Measurements from ENCODE around the gene GALNT14.
"Not testable (repeated sequence)": the region's sequence is repeated elsewhere in the genome, so short reads cannot be mapped to it uniquely, and the experiment has no call there.

GALNT14 gene

DNA sequence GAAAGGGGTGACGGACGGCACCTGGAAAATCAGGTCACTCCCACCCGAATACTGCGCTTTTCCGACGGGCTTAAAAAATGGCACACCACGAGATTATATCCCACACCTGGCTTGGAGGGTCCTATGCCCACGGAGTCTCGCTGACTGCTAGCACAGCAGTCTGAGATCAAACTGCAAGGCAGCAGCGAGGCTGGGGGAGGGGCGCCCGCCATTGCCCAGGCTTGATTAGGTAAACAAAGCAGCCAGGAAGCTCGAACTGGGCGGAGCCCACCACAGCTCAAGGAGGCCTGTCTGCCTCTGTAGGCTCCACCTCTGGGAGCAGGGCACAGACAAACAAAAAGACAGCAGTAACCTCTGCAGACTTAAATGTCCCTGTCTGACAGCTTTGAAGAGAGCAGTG is 233.8 kb downstream of the GALNT14 start:
- DNase-seq = not testable (repeated sequence)

DNA sequence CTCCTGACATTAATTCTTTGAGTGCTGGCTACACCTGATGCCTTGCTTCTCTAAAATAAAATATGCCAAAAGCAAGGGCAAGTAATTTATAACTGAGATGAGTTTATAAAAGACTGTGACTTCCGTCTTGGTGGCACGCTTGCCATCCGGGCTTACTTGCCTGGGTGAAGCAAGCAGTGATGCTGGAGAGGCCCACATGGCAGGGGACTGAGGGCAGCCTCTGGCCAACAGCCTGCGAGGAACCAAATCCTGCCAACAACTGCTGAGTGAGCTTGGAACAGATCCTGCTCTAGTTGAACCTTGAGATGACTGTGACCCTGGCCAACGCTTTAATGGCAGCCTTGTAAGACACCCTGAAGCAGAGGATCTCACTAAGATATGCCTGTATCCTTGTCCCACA is 234.9 kb downstream of the GALNT14 start:
- no peak for DNase-seq

DNA sequence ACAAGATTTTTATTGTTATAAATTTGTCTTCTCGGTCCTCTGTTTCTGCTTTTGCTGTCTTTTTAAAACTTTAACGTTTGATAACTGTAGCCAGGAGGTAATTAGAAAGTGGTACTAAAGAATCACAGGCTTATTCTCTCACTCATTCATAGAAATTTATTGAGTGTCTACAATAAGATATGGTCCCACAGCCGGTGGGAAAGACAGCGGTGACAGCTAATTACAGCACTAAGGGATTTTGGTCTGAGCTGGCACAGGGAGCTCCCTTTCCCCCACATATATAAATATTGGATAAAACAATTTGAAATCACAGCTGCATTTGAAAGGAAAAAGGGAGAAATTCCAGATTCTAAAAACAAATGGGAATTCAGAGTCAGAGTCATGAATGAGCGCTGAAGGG is 237.9 kb downstream of the GALNT14 start:
- DNase-seq = no peak

DNA sequence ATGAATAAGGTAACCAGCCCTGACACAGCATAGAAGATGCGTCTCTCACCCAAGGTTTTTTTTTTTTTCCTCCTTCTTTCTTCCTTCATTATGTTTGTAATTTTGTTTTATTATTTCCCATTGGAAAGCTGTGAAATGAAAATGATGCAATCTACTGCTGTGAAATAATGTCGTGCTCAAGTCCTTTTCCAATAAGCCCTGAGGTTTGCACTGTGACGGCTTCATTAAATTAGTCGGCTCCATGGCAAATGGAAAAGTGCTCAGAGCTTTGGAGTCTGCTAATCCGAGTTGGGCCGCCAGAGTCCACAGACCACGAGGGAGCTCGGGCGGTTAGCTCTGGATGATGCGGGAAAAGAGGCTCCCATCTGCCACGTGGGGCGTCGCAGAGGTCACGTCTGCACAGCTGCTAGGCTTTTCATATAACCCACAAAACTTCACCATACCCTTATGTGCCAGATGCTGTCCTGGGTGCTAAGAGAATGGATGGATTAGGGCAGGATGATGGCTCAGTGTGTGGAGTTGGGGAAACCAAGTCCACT is 238.7 kb downstream of the GALNT14 start:
- no peak for DNase-seq

DNA sequence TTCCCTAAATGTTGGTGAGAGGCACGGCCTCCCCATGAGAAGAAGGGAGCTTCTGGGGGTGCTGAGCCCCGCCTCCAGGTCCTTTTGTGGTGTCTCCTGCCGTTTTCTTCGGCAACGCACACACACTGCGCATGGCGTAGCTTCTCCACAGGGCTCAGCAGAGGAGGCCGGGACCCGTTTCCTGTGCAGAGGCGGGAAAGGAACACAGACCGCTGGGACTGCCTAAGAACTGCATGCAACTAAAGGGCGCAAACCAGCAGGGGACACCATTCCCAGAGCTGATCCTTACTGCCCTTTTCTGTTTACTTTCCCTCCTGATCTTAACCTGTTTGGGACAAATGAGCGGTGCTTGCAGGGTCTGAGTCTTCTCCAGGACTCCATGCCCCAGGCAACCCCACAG is 240.7 kb downstream of the GALNT14 start:
- no peak for DNase-seq

DNA sequence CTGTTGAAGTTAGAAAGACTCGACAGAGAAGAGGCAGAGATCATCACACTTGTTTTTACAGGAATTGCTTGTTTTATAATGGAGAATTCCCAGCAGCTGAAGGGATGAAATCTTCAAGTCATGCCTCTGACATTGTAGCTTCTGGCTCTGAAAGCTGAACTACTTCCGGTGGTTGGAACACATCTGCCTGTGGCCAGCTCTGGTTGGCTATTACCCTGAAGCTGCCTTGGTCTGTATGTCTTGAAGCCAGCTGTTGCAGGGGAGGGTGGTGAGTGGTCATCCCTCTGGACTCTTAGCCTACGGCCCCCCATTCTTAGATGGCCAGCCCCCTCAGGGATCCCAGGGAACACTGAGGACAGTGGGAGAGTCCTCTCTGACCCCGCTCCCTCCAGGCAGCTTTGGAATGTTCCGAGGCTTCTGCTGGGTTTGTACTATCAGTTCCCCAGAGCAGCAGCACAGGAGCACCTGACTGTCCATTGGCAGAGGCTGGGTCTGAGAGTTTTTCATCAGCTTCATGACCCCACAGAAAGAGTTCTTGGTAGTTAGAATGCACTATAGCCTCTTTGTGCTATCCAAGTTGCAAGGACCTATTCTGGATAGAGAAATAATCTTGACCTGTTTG is 243.6 kb downstream of the GALNT14 start:
- DNase-seq = no peak

DNA sequence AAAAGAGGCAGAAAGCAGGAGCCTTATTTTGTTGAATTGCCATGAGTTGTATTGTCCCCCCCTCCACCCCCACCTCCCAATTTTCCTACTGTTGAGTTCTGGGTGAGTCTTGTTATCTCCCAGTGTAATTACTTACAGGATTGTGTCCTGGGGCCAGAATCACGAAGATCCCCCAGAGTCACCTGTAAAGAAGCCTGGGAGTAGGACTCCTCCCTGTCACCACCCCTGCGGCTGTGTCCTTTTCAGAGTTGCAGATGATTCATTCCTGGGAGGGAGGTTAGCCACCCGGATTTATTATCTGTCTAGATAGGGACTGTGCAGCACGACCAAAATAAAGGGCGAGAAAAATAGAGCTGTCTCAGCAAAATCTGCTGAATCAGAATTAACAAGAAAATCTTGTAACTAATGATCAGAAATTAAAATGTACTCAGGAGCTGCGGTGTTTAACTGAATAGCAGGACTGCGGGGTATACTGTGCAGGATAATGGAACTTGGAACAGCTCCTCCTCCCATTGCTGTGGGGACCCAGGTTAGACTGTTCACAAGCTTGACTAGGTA is 249.3 kb downstream of the GALNT14 start:
- no peak for DNase-seq

DNA sequence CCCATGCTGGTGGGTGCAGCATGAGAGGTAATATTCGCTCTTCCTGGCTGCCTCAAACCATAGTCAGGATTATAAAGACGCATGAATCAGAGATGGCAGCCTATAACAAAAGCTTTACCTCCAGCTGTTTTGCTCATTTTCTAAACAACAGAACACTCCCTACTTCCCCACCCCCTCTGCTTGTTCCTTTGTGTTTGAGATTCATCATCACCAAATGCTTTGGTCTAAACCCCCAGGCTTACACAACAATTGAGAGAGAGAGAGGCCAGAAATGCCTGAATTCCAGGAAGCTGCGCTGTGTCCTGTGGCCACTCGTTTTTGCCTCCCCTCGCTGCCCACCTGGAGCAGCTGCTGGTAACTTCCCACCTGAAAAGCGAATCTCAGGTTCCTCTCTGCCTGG is 252.2 kb downstream of the GALNT14 start:
- DNase-seq = no peak

DNA sequence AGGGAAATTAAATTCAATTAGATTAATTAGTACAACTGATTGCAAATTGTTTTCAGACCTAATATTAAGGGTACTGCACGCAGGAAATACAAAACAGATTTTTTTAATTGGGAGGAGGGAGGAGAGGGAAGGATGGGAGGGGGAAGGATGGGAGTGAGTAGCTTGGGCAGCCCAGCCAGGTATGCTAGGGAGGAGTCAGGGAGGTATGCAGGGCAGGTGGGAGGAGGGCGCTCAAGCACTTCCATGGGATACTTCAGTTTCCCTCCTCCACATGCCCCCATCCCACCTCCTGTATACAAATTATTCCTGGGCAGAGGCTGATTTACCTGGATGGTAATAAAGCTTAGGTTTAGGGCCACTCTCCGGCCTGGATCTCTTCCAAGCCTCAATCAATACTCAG is 254.4 kb downstream of the GALNT14 start:
- DNase-seq = no peak

DNA sequence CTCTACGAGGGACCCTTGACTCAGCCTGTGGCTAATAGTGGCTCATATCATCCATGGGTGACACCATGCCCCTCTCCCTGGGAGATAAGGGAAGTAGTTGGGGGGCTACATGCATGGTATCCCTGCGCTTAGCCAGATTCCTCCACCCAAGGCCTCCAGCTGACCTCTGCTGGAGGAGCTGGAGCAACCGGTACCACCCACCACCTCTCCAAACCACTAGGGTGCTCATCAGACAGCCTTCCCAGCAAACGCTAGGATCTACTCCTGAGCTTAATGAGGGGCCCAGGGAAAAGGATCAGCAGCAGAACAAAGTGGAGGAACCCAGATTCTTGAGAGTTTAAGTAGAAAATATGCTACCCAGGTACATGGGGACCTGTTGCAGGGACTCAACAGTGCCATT is 255.1 kb downstream of the GALNT14 start:
- DNase-seq = no peak

DNA sequence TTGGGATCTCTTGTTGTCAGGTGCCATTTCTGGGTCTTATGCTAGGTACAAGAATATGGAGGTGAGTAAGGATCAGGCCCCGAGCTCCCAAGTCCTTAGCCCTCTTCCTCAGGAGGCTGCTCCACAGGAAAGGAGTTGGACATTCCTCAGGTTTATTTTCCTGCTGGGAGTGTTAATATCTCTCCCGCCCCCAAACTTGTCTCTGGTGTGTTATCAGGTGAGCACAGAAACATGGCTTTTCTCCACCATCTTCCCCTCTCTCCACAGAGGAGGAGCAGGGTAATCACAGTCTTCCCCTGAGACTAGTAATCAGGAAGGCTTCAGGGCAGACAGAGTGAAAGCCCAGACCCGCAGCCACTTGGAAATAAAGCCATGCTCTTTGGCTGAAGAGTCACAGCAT is 257.7 kb downstream of the GALNT14 start:
- no peak for DNase-seq

DNA sequence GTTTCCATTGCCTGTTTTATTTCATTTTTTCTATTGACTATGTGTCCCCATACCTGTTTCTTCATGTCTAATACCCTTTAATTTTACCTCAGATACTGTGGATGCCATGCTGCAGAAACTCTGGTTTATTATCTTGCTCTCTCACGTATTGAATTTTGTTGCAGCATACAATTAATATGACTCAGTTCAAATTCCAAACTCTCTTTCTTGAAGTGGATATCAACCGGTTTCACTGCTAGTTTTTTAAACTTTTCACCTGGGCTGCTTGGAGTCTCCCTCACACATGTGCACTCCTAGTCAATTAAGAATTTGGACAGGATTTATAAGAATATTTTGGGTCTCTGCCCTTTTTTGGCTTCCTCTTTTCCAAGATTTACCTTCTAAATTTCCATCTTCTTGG is 260.4 kb downstream of the GALNT14 start:
- no peak for DNase-seq

DNA sequence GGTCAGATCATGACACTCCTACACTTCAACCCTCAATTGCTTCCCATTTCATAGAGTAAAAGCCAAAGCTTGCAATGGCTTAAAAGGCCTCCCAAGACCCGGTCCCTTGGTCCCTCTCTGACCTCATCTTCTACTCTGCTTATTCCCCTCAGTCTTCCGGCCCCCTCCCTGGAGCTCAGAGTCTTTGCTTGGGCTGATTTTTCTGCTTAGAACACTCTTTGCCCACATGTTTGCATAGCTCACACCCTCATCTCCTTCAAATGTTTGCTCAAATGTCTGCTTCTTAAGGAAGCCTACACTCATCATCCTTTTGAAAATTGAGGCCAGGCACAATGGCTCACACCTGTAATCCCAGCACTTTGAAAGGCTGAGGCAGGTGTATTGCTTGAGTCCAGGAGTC is 265.4 kb downstream of the GALNT14 start:
- DNase-seq = no peak

DNA sequence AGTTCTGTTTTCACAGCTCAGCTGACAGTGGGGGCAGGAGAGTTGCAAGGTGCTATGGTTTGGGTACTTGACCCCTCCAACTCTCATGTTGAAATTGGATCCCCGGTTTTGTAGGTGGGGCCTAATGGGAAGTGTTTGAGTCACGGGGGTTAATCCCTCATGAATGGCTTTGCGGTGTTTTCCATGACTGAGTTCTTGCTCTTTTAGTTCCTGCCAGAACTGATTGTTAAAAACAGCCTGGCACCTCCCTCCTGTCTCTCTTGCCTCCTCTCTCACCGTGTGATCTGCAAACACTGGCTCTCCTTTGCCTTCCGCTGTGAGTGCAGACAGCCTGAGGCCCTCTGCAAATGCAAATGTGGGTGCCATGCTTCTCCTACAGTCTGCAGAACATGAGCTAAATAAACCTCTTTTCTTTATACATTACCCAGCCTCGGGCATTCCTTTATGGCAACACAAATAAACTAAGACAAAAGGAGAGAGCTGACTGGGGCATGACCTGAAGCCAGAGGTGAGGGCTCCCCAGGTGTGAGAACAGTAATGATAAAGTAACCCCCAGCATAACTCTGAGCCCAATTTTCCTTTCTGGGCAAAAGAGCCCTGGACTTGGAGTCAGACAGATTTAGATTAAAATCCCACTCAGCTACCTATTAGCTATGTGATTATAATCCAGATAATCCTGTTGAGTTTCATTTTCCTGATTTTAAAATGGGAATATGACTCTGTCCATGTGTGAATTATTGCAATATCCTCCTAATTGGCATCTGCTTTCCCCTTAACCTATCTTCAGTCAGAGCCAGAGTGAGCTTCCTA is 266.1 kb downstream of the GALNT14 start:
- peak in 1 of 58 donors; percentile 31 for DNase-seq

DNA sequence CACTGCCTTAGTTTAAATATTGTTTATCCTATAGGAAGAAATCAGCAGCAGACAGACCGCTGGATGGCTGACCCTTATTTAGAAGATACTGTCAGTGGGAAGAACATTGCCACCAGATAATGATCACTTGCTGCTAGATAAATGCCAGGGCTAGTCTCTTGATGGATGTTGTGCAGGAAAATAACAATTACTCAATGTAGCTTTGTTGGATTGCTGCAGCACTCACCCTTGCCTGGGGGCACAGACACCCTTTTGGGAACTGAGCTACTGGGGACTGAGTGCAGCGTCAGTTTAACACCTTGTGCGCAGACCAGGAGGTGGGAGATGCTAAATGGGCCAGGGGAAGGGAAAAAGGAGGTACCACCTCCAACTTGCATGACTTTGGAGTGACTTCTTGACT is 266.8 kb downstream of the GALNT14 start:
- no peak for DNase-seq

DNA sequence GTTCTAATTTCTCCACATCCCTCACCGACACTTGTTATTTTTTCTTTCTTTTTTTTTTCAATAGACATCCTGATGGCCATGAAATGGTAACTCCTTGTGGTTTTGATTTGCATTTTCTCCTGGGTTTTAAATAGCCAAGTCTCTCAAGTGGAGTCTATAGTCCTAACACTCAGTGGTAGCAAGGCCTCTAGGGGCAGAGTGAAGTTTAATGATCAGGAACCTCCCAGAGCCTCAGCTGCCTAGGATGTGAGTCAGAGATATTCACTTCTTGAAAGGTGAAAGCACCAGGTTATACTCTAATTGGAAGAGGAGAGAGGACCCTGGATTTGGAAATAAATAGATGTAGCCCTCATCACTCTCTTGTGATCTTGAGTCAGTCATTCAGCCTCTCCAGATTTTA is 268.3 kb downstream of the GALNT14 start:
- no peak for DNase-seq

DNA sequence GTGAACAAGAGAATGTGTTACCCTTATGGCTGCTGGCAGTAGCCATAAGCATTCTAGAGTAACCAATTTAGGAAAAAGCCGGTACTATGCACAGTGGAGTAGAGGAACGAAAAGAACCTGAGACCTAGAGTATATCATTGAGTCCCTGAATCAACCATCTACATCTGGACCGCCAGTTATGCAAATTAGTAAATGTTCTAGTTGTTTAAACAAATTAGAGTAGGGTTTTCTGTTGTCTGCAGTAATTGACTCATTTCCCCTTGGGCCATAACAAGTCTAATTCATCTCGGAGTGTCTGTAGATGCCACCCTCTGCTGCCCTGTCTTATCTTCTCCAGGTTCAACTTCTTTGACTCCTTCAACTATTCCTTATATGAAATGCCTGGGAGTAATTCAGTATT is 270.9 kb downstream of the GALNT14 start:
- DNase-seq = no peak

DNA sequence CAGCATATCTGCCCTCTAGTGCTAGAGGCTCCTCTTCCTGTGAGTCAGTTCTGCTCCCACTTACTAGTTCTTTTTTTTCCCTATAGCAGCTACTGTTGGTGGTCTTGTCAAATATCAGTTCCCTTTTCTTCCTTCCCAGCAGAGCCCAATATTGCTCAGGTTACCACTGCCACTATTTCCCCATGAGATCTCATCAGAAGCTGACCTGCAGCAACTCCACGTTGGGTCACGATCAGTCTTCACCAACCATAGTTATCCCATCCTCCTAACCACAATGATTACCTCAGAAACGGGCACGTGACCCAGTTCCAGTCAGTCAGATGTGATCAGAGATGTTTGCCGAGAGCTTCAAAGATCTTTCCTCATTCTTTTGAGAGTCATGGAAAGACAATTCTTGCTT is 271.3 kb downstream of the GALNT14 start:
- DNase-seq = no peak

DNA sequence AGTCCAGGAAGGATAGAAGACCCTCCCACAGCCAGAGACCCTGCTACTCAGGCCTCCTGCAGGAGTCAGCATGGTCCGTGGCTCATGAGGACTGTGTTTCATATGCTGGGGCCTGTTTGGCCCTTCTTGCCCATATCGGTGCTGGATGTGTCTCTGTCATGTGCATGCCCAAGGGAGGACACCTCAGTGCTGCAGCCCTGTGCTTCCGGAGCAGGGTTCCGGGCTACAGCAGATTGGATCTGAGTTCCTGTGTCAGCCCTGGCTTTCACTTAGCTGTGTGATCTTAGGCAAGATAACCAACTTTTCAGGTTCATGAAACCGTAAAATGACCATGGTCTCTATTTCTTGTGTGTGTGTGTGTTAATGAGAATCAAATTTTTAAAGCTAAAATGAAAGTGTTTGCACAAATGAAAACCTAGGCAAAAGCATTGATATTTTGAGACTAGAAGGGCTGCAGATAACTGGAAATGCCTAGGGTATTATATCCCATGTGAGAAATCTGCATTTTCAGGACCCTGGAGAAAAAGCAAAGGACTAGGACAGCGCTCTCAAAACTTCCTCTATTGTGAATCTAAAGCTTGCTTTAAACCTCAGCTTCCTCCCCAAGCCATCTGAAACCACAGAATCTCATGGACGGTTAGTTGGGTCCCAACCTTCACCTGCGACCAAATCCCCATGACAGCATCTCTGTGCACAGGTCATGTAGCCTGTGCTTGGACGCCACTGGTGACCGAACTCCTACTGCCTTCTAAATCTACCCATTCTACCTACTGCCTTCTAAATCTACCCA is 272.2 kb downstream of the GALNT14 start:
- DNase-seq = no peak

DNA sequence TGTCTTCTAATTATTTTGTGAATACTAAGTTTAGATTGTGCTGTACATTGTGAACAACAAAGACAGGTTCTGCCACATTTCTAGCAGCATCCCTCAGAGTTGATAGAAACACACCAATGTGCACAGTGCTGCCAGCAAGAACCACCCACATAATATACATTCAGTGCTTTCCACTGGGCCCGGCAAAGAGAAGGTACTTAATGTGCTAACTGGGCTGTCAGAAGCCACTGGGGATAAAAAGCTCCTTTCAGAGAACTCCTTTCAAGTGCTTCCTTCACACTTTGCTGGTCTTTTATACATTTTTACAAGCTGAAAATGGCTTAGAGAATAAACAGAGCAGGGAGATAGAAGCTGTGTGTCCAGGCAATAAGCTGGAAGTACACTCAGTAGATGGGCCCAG is 273.0 kb downstream of the GALNT14 start:
- peak in 13 of 58 donors; percentile 5 to 73 (median 28) for DNase-seq

DNA sequence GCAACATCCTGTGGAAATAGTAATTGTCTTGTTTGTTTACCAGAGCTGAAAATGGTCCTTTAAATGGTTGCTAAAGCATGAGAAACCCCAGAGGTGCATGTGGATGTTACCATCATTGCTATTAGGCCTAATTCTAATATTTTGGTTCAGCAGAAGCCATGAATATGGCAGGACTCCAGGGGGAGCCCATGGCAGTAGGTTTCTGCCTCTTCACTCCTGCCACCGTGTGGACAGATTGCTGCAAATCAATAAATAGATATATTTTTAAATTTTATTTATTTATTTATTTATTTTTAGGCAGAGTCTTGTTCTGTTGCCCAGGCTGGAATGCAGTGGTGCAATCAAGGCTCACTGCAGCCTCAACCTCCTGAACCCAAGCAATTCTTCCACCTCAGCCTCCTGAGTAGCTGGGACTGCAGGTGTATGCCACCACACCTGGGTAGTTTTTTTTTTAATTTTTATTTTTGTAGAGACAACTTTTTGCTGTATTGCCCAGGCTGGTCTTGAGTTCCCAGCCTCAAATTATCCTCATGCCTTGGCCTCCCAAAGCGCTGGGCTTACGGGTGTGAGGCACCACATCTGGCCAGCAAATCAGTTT is 276.1 kb downstream of the GALNT14 start:
- DNase-seq = peak in 27 of 58 donors; percentile 6 to 76 (median 34)

All from anterior cingulate cortex (tissue), 58 donors.